GM18507 (cell line): ENCODE data around the gene DMAP1.
"Not testable (repeated sequence)": the region's sequence is repeated elsewhere in the genome, so short reads cannot be mapped to it uniquely, and the experiment has no call there.

ENCODE experiments used
- DNase-seq: peaks from one replicate; pipeline ENCODE4 v3.0.0; 2011; ENCODE audit warnings: low read depth; ENCODE audit not compliant: insufficient read length; ENCODE audit errors: extremely low spot score
- FAIRE-seq: peaks from 2 replicates; lab custom pipeline; 2011; peaks lifted over from hg19 to GRCh38; lab: Jason Lieb, UNC

DMAP1 gene, protein sequence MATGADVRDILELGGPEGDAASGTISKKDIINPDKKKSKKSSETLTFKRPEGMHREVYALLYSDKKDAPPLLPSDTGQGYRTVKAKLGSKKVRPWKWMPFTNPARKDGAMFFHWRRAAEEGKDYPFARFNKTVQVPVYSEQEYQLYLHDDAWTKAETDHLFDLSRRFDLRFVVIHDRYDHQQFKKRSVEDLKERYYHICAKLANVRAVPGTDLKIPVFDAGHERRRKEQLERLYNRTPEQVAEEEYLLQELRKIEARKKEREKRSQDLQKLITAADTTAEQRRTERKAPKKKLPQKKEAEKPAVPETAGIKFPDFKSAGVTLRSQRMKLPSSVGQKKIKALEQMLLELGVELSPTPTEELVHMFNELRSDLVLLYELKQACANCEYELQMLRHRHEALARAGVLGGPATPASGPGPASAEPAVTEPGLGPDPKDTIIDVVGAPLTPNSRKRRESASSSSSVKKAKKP

DNA sequence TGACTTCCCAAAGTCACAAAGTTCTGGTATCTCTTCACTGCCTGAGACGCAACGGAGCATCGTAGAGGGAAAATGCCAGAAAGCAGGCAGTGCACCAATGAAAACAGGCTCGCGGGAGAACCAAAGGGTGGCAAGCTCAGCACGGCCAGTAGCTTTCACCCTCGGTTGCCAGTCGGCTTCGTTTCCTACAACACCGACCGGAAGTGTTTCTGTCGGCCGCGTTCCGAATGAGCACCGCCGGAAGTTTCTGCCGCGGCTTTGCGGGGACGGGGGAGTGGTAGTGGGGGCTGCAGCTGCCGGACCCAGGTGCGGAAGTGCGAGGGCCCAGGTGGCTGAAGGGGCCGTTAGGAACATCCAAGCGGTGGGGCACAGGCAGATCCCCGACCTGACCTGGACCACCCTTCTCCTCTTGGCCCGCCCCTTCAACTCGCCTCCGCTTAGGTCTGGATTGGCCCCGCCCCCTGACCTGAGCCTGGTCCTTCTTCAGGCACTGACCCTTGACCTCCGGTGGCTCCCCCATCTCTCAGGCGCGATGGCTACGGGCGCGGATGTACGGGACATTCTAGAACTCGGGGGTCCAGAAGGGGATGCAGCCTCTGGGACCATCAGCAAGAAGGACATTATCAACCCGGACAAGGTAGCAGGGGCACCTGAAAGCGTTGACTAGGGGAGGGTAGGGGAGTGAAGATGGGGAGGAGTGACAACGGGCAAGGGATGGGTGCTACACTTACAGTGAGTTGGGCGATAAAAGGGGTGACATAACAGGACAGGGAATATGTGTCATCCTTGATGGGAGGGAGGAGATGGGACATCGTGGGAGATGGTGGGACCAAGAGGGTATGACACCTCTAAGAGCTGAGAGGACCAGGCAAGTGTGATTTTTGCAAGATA lies at the start of gene DMAP1:
Gene DMAP1 (plus strand): TSS at position 250 of the 891 bp plus-strand sequence. CDS start 283 bp downstream, at position 533.
- FAIRE-seq (peak; percentile 74), DNase-seq (peak; percentile 56)

DNA sequence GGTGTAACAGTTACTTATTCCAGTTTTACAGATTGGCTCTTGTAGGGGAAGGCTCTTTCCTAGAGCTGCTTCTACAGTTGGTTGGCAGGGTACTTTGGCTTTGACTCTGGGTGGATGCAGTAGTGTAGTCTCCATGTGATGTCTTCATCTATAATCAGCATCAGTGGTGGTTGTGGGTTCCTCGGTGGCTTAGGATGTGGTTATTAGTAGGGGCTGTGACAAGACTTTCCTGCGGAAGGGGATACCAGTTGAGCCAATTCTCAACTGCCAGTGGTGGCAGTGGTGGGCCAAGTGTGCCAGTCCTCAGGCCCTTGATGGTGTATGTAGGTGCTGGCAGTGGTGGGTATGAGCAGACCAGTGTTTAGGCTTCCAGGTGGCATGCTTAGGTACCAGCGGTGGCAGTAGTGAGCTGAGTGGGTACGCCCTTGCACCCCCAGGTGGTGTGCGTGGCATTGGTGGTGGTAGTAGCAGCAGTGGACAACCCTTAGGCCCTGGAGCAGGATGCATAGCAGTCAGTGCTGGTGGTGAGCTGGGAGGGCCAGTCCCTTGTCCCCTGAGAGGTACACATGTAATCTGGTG lies 44.7 kb upstream of the DMAP1 start:
- DNase-seq (no peak), FAIRE-seq (no peak)

- FAIRE-seq (no peak), DNase-seq (no peak)
Measured at GRCh38 chr1:44170281-44170823, 42.9 kb upstream of the DMAP1 start.

DNA sequence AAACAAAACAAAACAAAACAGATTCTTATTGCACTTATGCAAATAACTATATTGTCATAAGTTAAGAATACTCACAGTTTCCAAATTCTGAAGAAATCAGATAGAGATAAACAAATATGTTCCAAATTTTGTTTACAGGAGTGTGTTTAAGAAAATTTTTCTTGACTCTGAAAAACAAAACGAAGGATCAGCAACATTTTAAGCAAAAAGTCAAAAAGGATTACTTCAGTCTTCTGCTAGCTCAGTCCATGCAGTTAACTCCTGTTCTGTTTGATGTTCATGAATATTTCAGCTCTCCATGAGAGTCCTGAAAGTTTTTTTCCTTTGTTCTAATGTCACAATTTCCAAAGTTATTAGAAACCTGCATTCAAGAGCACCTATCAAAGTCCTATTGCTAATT lies 38.6 kb upstream of the DMAP1 start:
- FAIRE-seq (no peak), DNase-seq (no peak)

GRCh38 chr1:44200336-44200735 lies 12.9 kb upstream of the DMAP1 start:
- DNase-seq: no peak
- FAIRE-seq: no peak

DNA sequence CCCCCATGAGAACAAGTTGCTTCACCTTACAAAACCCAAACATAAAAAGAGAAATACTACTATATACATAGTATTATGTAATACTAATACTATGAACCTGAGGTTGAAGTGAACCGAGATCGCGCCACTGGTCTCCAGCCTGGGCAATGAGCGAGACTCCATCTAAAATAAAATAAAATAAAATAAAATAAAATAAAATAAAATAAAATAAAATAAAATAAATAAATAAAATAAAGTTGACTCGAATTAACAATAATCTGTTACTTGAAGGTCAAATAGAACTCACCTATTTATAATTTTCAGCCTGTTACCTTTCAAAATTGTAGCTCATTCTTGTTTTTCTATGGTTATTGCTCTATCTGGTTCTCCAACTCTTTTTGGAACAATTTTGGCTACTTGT lies 6.7 kb upstream of the DMAP1 start:
- not testable (repeated sequence) for DNase-seq, FAIRE-seq

DNA sequence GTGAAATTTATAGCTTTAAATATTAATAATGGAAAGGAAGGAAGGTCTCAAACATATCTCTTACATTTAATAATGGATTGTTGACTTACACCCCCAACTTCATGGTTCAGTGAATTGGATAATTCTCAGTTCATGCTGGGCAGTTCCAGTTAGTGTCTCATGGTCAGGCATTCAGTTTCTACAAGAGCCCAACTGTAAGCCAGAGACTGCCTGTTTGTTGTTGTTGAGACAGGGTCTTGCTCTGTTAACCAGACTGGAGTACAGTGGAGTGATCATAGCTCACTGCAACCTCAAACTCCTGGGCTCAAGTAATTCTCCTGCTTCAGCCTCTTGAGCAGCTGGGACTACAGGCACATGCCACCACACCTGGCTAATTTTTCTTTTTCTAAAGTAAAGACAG lies 5.0 kb upstream of the DMAP1 start:
- FAIRE-seq (no peak), DNase-seq (no peak)

GRCh38 chr1:44210595-44210994 lies 2.7 kb upstream of the DMAP1 start:
- no peak for FAIRE-seq
- DNase-seq: no peak

- FAIRE-seq (no peak), DNase-seq (no peak)
Measured at GRCh38 chr1:44212355-44213221, 683 bp upstream of the DMAP1 start.

DNA sequence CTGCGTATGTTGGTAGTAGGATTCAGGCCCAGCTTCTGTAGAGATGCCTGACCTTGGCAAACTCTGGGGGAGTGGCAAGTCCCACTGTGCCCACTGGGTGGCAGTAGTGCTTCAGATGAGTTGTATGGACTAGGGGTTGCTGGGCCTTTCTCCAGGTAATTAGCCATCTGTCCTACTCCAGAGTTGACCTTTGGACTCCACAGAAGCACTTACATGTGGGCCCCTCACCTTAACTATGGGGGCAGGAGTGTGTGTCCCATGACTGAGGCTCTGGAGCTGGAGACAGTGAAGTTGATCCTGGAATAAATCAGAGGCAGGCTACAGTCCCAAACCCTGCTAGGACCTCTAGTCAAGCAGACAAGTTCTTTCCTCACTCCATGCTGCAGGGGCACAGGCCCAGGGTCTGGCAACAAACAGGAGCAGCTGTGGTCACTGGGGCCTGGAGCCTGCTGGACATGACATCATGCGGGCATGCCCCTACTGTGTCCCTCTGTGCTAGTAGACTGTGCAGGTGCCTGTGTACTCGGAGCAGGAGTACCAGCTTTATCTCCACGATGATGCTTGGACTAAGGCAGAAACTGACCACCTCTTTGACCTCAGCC lies 4.6 kb downstream of the DMAP1 start:
- FAIRE-seq (peak; percentile 73), DNase-seq (peak; percentile 32)

DNA sequence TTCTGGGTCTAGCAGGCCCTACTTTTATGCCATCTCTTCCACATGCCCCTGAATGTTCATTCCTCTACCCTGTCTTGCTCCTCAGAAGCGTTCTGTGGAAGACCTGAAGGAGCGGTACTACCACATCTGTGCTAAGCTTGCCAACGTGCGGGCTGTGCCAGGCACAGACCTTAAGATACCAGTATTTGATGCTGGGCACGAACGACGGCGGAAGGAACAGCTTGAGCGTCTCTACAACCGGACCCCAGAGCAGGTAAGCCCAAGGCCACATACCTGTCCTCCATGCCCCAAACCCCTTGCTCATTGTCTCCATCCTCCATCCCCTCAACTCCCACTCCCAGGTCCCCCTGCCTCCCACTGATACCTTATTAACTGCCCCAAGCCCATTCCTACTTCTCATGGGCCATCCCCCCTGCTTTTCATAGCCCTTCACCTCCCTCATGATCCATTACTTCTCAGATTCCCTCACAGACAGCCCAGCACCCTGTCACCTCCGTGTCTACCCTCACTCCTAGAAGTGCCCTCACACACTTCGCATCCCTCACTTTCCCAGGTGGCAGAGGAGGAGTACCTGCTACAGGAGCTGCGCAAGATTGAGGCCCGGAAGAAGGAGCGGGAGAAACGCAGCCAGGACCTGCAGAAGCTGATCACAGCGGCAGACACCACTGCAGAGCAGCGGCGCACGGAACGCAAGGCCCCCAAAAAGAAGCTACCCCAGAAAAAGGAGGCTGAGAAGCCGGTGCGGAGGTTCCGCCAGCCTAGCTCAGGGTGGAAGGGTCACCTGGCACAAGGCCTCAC lies 5.4 kb downstream of the DMAP1 start:
- no peak for FAIRE-seq
- no peak for DNase-seq

DNA sequence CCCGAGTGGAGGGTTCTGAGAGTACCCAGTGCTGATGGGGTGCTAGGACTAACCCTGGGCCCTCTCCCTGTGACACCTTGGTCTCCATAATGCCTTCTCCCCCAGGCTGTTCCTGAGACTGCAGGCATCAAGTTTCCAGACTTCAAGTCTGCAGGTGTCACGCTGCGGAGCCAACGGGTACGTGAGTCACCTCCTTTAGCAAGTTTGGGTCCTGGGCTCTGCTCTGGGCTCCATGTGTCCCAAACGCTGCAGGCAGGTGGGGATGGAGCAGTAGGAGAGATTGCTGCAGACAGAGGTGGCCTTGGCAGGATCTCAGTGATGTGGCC lies 6.0 kb downstream of the DMAP1 start:
- no peak for DNase-seq
- no peak for FAIRE-seq

DNA sequence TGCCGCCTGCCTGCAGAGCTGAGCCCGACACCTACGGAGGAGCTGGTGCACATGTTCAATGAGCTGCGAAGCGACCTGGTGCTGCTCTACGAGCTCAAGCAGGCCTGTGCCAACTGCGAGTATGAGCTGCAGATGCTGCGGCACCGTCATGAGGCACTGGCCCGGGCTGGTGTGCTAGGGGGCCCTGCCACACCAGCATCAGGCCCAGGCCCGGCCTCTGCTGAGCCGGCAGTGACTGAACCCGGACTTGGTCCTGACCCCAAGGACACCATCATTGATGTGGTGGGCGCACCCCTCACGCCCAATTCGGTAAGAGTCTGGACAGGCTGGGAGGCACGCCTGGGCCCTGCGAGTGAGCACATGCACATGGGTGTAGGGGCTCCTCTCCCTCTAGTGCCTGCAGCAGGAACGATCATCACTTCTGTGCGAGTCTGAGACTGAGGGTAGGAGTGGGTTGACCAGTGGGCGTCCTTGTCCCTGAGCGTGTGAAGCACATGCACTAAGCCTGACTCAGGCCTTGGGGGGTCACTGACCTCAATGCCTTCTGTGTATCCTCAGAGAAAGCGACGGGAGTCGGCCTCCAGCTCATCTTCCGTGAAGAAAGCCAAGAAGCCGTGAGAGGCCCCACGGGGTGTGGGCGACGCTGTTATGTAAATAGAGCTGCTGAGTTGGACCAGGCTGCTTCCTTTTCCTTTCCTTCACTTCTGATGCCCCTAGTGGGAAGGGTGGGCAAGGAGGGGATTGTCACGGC lies 6.9 kb downstream of the DMAP1 start:
- DNase-seq (no peak), FAIRE-seq (no peak)

GRCh38 chr1:44220755-44221154 lies 7.5 kb downstream of the DMAP1 start:
- no peak for FAIRE-seq
- DNase-seq: no peak

- DNase-seq (no peak), FAIRE-seq (no peak)
Measured at GRCh38 chr1:44221769-44222168, 8.5 kb downstream of the DMAP1 start.

DNA sequence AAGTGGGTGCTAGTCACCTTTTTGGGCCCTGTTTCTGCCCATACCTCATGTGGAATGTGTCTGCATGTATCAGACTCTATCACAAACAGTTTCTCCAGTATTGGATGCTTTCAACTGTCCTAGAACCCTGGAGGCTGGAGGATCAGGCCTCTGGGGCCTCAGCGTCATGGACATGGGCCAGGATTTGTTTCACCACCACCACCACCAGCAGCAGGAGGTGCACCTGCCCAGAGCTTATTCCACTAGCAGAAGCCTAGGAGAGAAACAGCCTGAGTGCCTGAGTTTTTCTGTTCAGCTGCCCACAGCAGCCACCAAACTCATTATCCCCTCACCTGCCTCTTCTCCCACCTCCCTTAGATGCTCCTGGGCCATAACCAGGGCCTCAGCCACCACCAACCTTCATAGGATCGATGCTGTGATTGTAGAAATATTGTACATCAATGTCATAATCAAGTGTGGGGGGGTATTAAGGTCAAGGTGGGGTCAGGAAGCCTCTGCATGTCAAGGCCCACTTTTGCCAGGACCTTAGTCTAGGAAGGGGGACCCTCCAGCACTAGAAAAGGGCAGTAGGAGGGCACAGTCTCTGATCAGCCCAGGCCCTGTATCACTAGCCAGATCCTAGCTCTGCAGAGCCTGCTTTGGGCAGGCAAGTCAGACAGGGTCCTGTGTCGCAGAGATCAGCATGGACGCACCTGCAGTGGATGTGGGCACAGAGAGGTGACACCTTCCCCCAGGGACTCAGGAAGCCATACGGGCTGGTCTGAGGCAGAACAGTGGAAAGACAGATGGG lies 9.3 kb downstream of the DMAP1 start:
- no peak for FAIRE-seq

GRCh38 chr1:44223187-44223610 lies 9.9 kb downstream of the DMAP1 start:
- FAIRE-seq (no peak), DNase-seq (no peak)

More for the DNA sequence above, 9.3 kb downstream of the DMAP1 start:
- DNase-seq: no peak
